Memory B cell (primary cell): ENCODE measurements around the gene RNF208.
"Not testable (repeated sequence)": the region's sequence is repeated elsewhere in the genome, so short reads cannot be mapped to it uniquely, and the experiment has no call there.

Experiments used
- ATAC-seq: fragments of 150-1000 bp; cut with Tn5 transposase; 2 replicates; pipeline ENCODE4 v1.10.0; 2021; ENCODE audit warnings: low read depth, mild to moderate bottlenecking, moderate library complexity
- DNase-seq, 2 donors: peaks; one replicate each; pipeline ENCODE4 v3.0.0; 2022; ENCODE audit warnings: low spot score in 2 of 2
- H3K27ac Mint-ChIP-seq: one replicate; pipeline ENCODE4 v1.8.0; 2022; ENCODE audit warnings: mild to moderate bottlenecking, moderate library complexity, mixed read lengths
- H3K27me3 Mint-ChIP-seq: one replicate; pipeline ENCODE4 v1.8.0; 2022; ENCODE audit warnings: mixed read lengths
- H3K36me3 Mint-ChIP-seq: one replicate; pipeline ENCODE4 v1.8.0; 2022; ENCODE audit warnings: mild to moderate bottlenecking, mixed read lengths
- H3K4me1 Mint-ChIP-seq: one replicate; pipeline ENCODE4 v1.8.0; 2022; ENCODE audit warnings: mixed read lengths
- H3K4me3 Mint-ChIP-seq: one replicate; pipeline ENCODE4 v1.8.0; 2022; ENCODE audit warnings: mild to moderate bottlenecking, moderate library complexity, mixed read lengths
- H3K9me3 Mint-ChIP-seq: one replicate; pipeline ENCODE4 v1.8.0; 2022; ENCODE audit warnings: mixed read lengths

RNF208 gene

DNA sequence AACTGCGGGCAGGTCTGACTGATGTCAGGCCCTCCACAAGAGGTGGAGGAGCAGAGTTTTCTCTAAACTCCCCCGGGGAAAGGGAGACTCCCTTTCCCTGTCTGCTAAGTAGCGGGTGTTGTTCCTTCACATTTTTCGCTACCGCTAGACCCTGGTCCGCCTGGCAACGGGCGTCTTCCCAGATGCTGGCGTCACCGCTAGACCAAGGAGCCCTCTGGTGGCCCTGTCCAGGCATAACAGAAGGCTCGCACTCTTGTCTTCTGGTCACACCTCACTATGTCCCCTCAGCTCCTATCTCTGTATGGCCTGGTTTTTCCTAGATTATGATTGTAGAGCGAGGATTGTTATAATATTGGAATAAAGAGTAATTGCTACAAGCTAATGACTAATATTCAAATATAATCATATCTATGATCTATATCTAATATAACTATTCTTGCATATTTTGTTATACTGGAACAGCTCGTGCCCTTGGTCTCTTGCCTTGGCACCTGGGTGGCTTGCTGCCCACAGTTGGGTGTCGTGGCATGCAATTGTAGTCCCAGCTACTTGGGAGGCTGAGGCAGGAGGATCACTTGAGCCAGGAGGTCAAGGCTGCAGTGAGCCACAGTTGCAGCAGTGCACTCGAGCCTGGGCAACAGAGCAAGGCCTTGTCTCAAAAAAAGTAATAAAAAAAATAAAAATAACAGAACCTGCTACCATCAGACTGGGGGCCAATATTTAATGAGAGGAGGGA lies 40.3 kb upstream of the RNF208 start:
- H3K36me3 Mint-ChIP-seq, H3K4me3 Mint-ChIP-seq, H3K27ac Mint-ChIP-seq, DNase-seq, H3K9me3 Mint-ChIP-seq, H3K4me1 Mint-ChIP-seq, ATAC-seq, H3K27me3 Mint-ChIP-seq: not testable (repeated sequence)

DNA sequence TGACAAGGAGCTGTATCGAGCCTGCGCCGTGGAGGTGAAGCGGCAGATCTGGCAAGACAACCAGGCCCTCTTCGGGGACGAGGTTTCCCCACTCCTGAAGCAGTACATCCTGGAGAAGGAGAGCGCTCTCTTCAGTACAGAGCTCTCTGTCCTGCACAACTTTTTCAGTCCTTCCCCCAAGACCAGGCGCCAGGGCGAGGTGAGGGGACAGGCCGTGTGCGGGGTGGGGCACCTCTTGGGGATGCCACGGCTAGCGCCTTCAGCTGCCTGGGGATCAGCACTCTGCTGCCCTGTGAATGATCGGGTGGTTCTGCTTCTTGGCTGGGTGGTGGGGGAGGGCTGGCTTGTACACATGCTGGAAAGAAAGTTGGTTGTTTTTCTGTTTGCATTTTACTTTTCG lies 34.8 kb upstream of the RNF208 start:
- DNase-seq (no peak), ATAC-seq (no peak)
- no peak overlapping the region for H3K27ac Mint-ChIP-seq
- peaks cover 12% of the 10 kb centered on the region for H3K4me1 Mint-ChIP-seq
- H3K27me3 Mint-ChIP-seq = no peaks in the 10 kb centered on the region
- H3K4me3 Mint-ChIP-seq = peak overlapping the region; percentile 39
- no peaks in the 10 kb centered on the region for H3K9me3 Mint-ChIP-seq
- H3K36me3 Mint-ChIP-seq = no peaks in the 10 kb centered on the region

DNA sequence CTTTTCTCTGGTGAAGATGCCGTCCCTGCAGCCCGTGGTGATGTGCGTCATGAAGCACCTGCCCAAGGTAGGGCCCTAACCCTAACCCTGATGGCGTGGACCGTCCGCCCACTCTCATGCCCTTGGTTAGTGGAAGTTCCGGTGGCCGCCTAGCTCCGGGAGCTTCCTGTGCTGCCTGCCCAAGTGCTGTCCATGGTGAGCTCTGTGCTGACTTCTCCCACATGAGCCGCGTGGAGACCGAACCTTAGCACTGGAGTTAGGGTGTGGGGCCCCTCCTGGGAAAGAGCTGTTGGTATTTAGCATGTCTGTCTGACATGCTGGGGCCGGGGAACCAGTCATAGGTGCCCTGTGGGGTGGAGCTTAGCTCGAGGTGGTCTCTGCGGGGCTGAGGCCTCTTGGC lies 34.3 kb upstream of the RNF208 start:
- peaks cover 9% of the 10 kb centered on the region for H3K4me1 Mint-ChIP-seq
- no peak overlapping the region for H3K27ac Mint-ChIP-seq
- peak overlapping the region; percentile 84 for H3K4me3 Mint-ChIP-seq
- no peaks in the 10 kb centered on the region for H3K27me3 Mint-ChIP-seq
- H3K36me3 Mint-ChIP-seq = no peaks in the 10 kb centered on the region
- H3K9me3 Mint-ChIP-seq = no peaks in the 10 kb centered on the region
- DNase-seq (no peak), ATAC-seq (no peak)

DNA sequence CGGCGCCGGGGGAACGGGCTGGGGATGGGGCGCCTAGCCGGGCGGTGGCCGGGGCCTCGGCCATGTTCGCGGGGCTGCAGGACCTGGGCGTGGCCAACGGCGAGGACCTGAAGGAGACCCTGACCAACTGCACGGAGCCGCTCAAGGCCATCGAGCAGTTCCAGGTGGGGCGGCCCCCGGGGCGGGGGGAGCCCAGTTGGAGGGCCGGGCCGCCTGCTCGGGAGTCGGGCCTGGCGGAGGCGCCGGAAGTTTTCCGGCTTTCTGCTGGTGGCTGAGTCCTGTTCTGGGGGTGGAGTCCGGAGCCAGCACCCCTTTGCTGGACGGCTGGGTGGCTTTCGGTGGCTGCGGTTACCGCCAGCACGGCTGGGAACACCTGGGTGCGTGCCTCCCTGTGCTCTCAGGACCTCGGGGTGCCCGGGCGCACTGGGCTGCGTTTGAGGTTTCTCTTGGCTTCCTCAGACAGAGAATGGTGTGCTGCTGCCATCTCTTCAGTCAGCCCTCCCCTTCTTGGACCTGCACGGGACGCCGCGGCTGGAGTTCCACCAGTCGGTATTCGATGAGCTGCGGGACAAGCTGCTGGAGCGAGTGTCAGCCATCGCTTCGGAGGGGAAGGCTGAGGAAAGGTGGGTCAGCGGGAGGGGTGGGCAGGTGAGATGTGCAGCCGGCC lies 33.5 kb upstream of the RNF208 start:
- Mint-ChIP-seq H3K36me3 (no peaks in the 10 kb centered on the region), H3K4me3 (peak overlapping the region; percentile 84), H3K4me1 (peaks cover 9% of the 10 kb centered on the region), H3K27me3 (peaks cover 1% of the 10 kb centered on the region), H3K9me3 (no peaks in the 10 kb centered on the region), H3K27ac (no peak overlapping the region)
- ATAC-seq = no peak
- DNase-seq = no peak

DNA sequence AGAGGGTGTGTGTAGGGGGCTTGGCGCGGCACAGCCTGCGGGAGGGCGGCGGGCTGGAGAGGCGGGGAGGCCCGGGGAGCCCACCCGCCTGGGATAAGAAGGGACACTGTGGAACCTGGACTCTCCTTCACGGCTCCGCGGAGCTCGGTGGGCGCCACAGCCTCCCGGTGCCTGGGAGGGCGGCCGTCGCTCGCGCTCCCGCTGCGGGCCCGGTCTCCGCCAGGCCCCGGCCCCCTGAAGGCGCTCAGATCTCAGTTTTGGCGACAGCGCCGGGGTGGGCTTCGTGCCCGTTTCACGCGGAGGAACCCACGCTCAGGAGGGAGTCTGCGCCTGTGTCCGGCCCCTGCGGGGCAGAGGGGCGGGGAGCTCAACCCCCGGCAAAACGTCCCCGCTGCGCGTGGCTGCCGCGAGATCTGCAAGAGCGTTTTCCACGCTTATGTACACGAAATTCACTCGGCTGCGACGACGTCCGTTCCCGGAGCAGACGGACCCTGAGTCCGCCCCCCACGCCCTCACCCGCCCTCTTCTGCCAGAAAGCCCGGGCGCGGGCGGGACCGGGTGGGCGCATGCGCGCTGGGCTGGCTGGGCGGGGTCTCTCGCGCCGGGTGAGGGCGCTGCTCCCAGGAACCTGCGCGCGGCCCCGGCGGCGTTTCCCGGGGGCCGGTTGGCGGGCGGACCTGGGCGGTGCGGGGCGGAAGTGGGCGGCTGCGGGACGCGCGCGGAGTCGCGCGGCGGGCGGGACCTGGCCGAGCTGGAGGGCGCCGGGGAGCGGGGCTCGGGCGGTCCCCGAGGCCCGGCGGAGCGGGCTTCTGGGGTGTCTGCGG lies 32.8 kb upstream of the RNF208 start, which contains the start of gene NELFB:
NELFB (plus strand) TSS at position 704 of the 824 bp plus-strand sequence.
- DNase-seq = peak; percentile 98 to 100
- no peaks in the 10 kb centered on the region for H3K9me3 Mint-ChIP-seq

DNA sequence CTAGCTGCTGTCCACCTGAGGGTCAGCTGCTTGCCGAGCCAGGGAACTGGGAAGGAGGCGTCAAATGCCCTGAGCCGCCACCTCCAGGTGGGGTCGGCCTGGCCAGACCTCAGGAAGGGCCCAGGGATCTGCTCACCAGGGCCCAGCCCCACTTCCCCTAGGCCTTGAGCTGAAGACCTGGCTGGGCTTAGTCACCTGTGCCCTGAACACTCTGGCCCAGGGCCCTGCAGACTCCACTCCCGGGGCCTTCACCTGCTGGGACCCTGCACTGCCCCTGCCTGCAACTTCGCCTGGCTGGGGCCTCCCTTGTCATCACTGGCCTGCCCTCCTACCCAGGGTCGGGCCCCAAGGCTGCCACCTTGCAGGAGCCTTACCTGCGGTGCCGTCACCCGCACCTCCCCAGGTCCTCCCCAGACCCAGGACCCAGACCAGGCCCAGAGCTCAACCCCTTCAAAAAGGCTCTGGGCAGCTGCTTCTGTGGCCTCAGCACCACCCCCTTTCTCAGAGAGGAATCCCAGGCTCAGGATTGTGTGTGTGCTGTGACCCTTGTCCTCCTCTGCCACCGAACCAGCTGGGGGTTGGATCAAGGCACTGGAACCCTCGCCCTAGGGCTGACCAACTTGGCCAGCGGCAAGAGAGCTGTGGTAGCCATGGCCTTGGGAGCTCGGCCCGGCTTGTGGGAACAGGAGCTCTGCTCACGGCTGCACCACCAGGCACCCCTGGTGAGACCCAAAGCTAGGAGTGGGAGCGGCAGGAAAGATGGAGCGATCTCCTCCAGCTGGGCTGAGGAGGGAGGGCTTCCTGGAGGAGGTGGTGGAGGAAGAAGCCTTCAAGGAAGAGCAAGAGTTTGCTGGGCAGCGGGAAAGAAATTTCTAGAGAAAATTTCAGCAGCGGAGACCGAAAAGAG lies 31.9 kb upstream of the RNF208 start:
- Mint-ChIP-seq H3K36me3 (no peaks in the 10 kb centered on the region), H3K9me3 (no peaks in the 10 kb centered on the region), H3K4me1 (peaks cover 8% of the 10 kb centered on the region), H3K4me3 (peak overlapping the region; percentile 89), H3K27ac (peak overlapping the region; percentile 76), H3K27me3 (peaks cover 1% of the 10 kb centered on the region)
- ATAC-seq (no peak), DNase-seq (no peak)

More for the DNA sequence above, 32.8 kb upstream of the RNF208 start, which contains the start of gene NELFB:
- Mint-ChIP-seq H3K36me3 (no peaks in the 10 kb centered on the region), H3K27ac (peak within 1 kb of the TSS; percentile 76), H3K4me1 (peaks cover 9% of the 10 kb centered on the region), H3K4me3 (peak within 1 kb of the TSS; percentile 89), H3K27me3 (peaks cover 1% of the 10 kb centered on the region)
- peak; percentile 90 for ATAC-seq

DNA sequence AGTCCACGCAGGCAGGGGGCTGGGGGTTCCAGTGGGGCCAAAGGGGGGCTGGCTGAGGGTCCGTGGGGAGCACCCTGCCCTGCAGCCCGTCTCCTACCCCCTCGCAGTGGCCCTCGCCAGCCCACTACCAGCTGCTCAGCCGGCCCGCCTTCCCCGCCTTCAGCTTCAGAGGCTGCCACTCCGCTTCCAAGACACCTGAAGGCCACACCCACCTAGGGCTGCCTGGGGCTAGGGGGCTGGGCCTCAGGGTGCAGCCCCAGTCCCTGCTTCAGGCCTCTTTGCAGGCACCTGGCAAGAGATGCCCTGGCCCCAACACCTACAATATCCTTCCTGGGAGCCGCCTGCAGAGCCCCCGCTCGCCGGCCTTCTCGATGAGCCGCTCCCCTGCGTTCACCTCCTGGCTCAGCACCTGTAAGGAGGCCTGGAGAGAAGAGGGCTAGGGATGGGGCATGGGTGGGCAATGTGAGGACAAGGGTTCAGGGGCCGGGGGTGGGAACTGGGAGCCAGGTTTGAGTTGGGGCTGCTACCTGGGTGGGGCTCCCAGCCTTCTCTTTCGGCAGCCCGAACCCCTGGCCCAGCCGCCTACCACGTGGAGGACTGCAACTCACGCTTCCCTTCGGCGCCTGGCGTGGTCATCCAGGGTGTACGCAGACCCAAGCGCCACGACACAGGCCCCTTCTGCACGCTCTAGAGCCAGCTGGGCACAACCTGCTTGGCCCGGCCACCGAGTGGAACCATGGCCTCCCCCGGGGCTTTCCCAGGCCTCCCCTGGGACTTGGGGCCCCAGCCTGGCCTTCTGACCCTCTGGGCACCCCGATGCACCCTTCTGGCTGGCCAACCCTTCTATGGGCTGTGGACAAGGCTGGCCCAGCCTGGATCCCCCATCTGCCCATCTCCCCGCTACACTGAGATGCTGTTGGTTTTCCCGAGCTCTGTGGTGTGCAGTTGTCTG lies 30.8 kb upstream of the RNF208 start:
- peaks cover 1% of the 10 kb centered on the region for H3K27me3 Mint-ChIP-seq
- H3K36me3 Mint-ChIP-seq = no peaks in the 10 kb centered on the region
- no peak overlapping the region for H3K27ac Mint-ChIP-seq
- ATAC-seq = no peak
- no peaks in the 10 kb centered on the region for H3K9me3 Mint-ChIP-seq
- no peak for DNase-seq
- H3K4me3 Mint-ChIP-seq = no peak overlapping the region
- peaks cover 8% of the 10 kb centered on the region for H3K4me1 Mint-ChIP-seq

DNA sequence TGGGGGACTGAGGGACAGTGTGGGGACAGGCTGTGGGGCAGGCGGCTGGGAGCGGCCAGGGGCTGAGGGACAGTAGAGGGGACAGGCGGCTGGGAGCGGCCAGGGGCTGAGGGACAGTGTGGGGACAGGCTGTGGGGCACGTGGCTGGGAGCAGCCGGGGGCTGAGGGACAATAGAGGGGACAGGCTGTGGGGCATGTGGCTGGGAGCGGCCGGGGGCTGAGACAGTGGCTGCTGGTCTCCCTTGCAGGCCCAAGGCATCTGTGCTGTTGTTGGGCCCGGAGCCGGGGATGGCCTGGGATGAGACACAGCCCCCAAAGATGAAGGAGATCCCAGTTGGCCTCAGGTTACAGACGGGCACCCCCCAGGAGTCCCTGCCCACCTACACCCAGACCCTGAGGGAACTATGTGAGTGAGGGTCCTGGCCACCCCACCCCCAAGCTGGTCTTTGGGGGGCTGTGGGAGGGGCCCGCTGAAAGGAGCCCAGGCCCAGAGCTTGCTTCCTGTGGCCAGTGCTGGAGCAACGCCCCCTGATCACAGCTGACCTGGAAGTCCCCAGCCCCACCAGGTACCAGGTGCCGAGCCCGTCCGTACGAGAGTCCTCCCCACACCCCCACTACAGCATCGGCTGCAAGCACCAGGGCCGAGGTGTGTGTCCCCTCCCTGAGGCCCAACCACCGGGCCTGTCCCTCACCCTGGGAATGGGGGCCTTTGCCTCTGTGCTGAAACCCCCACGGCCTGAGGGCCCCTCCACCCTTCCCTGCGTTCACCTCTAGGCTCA lies 29.6 kb upstream of the RNF208 start:
- no peak for DNase-seq
- no peaks in the 10 kb centered on the region for H3K36me3 Mint-ChIP-seq
- no peak overlapping the region for H3K4me3 Mint-ChIP-seq
- no peaks in the 10 kb centered on the region for H3K9me3 Mint-ChIP-seq
- no peak for ATAC-seq
- peaks cover 8% of the 10 kb centered on the region for H3K4me1 Mint-ChIP-seq
- peaks cover 1% of the 10 kb centered on the region for H3K27me3 Mint-ChIP-seq
- H3K27ac Mint-ChIP-seq = no peak overlapping the region

DNA sequence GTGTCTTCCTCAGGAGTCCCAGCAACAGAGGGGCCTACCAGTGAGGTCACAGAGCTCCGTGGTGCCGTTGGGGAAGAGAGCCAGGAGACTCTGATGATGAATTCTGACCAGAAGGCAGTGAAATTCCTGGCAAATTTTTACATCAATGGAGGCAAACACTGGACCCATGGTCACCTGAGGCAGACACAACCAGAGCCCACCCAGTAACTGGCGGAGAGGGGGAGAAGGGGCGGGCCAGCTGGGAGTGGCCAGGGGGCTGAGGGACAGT lies 29.1 kb upstream of the RNF208 start, which contains the start of gene STPG3:
STPG3 (plus strand) TSS at position 93 of the 268 bp plus-strand sequence; CDS start at position 94, 1 bp downstream.
- H3K27me3 Mint-ChIP-seq = peaks cover 1% of the 10 kb centered on the region
- H3K4me3 Mint-ChIP-seq = no peak within 1 kb of the TSS
- ATAC-seq (no peak), DNase-seq (no peak)
- H3K4me1 Mint-ChIP-seq = peaks cover 6% of the 10 kb centered on the region
- no peaks in the 10 kb centered on the region for H3K9me3 Mint-ChIP-seq
- H3K36me3 Mint-ChIP-seq = no peaks in the 10 kb centered on the region
- no peak within 1 kb of the TSS for H3K27ac Mint-ChIP-seq

DNA sequence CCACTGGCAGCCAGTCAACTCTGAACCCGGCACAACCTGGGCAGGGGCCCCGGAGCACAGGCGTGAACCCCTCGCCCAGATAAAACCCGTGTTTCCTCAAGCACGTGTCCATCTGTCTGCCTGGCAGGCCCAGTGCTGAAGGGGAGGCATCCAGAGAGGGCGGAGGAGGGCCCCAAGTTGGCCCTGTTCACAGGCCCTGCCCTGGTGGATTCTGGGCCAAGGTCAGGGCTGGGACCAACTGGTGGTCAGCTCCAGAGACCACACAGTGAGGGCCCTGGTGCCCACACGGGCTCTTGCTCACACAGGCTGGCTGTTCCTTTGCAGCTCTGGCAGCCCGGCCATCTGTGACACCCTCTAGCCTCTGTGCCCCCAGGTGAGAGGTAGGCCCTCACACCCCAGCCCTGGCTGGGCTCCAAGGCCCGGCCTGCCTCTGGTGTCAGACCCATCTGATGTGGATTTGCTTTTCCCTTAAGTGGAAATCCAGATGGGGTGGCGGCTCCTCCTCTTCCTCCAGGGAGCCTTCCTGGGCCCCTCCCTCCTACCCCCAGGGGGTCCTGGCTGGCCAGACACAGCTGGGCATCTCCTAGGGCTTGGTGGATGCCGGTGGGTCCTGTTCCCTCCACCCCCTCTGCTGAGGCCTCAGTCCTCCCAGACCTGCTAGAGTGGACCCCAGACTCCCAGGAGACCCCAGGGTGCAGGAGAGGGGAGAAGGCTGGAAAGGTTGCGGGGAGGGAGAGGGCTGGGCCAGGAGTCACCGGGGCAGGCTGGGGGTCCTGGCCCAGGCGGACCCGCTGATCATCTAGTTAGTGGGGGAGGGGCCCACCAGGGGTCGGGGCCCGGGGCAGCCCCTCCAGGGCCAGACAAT lies 28.5 kb upstream of the RNF208 start:
- Mint-ChIP-seq H3K4me3 (no peak overlapping the region), H3K4me1 (peaks cover 6% of the 10 kb centered on the region), H3K27ac (no peak overlapping the region), H3K27me3 (peaks cover 1% of the 10 kb centered on the region), H3K36me3 (no peaks in the 10 kb centered on the region), H3K9me3 (no peaks in the 10 kb centered on the region)
- DNase-seq (no peak), ATAC-seq (no peak)

DNA sequence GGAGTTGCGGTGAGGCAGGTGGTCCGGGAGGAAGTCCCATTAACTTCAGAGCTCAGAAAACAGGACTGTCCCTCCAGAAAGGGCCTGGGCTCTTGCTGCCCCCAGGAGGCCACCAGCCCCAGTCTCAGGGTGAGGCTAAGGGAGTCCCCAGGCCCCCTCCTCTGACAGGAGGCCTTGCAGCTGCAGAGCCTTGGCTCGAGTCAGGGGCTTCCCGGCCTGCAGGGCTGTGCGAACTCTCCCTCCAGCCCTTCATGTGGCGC lies 25.8 kb upstream of the RNF208 start:
- Mint-ChIP-seq H3K36me3 (no peaks in the 10 kb centered on the region), H3K4me1 (peaks cover 8% of the 10 kb centered on the region), H3K4me3 (no peak overlapping the region), H3K27me3 (peaks cover 1% of the 10 kb centered on the region), H3K27ac (no peak overlapping the region), H3K9me3 (no peaks in the 10 kb centered on the region)
- no peak for DNase-seq
- ATAC-seq = no peak
